ENCODE measurements around the gene MMADHC. TPM values are rescaled to one million over a fixed set of nuclear protein-coding genes. Genes with fewer than 3 reads are reported as not detected.

Gene MMADHC
- total RNA-seq, 1 experiment from 2014 or later: 135 TPM

DNA sequence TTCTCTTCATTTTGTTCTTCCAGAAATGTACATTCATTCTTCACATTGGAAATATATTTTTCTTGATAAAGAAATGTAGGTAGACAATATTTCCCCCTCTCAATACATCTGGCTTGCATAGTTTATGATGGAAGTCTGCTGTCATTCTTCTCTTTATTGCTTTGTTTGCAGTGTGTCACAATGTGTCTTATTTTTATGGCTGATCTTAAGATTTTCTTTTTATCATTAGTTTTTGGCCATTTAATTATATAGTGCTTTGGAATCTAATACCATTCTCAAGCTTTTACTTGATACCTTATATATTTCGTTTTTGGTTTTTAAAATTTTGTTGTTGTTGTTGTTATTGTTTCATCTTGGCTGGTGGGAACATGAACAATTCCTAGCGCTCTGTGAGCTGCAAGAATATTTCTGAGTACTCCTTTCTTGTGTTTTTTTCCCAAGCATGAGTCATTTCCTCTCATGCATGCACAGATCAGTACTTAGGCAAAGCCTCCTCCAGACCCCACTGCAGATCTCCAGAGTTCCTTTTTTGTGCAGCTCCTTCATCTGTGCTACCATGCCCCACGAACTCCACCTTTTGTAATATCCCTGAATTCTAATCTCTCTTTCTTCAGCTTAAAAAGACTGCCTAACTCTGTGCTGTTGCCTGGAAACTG, 13.7 kb upstream of the MMADHC start:
- no peak for DNase-seq
- Histone ChIP-seq H3K9me2 (ENCODE audit: insufficient read depth) (no peaks in the 10 kb centered on the region), H3K27me3 (ENCODE audit: insufficient read depth, low read depth) (no peaks in the 10 kb centered on the region), H3K4me1 (replicated peaks; ENCODE audit: insufficient read depth) (no peaks in the 10 kb centered on the region), H3K27ac (no peak overlapping the region), H3F3A (ENCODE audit: insufficient read depth, low read depth) (no peaks in the 10 kb centered on the region; the same call in 1 of the 2 replicates), H4K20me1 (ENCODE audit: insufficient read depth) (no peaks in the 10 kb centered on the region), H3K9me3 (ENCODE audit: insufficient read depth, low read depth) (no peaks in the 10 kb centered on the region), H3K79me2 (ENCODE audit: low read depth) (no peaks in the 10 kb centered on the region), H3K4me2 (no peak overlapping the region), H3K36me3 (ENCODE audit: low read depth) (no peaks in the 10 kb centered on the region), H2AFZ (no peak overlapping the region), H3K4me3 (no peak overlapping the region)
- TF ChIP-seq, protein P1, sequence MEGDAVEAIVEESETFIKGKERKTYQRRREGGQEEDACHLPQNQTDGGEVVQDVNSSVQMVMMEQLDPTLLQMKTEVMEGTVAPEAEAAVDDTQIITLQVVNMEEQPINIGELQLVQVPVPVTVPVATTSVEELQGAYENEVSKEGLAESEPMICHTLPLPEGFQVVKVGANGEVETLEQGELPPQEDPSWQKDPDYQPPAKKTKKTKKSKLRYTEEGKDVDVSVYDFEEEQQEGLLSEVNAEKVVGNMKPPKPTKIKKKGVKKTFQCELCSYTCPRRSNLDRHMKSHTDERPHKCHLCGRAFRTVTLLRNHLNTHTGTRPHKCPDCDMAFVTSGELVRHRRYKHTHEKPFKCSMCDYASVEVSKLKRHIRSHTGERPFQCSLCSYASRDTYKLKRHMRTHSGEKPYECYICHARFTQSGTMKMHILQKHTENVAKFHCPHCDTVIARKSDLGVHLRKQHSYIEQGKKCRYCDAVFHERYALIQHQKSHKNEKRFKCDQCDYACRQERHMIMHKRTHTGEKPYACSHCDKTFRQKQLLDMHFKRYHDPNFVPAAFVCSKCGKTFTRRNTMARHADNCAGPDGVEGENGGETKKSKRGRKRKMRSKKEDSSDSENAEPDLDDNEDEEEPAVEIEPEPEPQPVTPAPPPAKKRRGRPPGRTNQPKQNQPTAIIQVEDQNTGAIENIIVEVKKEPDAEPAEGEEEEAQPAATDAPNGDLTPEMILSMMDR (conservative IDR thresholded peaks at IDR 0.05): no peak
- no peak for TF ChIP-seq EZH2 (IDR thresholded peaks at IDR 0.05; ENCODE audit: low read depth)
- CTCF ChIA-PET: interaction anchor here (1.0 kb wide), 1 partner anchor 198 kb away, joined by 3 read pairs; no protein-coding TSS in a partner anchor
- POLR2A ChIA-PET (ENCODE audit: unreplicated experiment): no interaction called here
- BruUV-seq (replicated peaks): no TSS peak
- intact Hi-C loops (cut with micrococcal nuclease; ENCODE audit: unreplicated experiment): no loop called here

DNA sequence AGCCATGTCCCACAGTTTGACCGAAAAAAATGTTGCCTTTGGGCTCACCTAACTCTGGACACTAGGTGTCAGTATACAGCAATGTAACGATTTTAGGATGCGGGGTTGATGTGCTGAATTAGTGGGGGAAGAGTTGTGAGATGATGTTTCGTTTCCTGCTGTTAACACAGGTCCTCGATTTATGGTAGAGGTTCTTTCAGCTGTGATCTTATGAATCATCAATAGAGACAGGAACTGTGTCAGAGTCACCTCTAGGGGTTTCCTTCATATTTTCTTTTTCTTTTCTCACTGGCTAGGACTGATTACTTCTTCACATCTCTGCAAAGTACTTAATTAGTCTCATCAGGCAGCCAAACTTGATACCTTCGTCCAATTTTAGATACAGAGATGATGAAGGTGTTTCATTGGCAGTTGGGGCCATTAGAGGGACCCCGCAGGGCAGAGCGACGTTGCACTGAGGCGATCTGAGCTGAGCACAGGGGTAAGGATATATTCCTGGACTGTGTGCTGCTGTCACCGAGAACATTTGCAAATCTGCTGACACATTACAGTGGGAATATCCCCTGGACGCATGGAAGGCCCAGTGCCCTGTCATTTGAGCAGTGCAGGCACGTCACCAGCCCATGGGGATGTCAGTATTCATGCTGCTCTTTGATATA, 10.2 kb upstream of the MMADHC start:
- H3K4me3 ChIP-seq: no peak overlapping the region
- peaks cover 6% of the 10 kb centered on the region; the same call in 1 of the 2 replicates for H3K4me1 ChIP-seq (replicated peaks; ENCODE audit: insufficient read depth)
- no peaks in the 10 kb centered on the region; the same call in 1 of the 2 replicates for H3F3A ChIP-seq (ENCODE audit: insufficient read depth, low read depth)
- peak; percentile 50 to 65 for DNase-seq
- intact Hi-C loops (cut with micrococcal nuclease; ENCODE audit: unreplicated experiment): loop anchor here (1.0 to 5.0 kb wide), 13 partner anchors 117 to 1642 kb away; partner anchors contain the start of gene RND3
- H3K27me3 ChIP-seq (ENCODE audit: insufficient read depth, low read depth): no peaks in the 10 kb centered on the region
- POLR2A ChIA-PET (ENCODE audit: unreplicated experiment): interaction anchor here (0.6 kb wide), 1 partner anchor 458 kb away, joined by 3 read pairs; no protein-coding TSS in a partner anchor
- no peak overlapping the region for H3K27ac ChIP-seq
- CTCF ChIA-PET: interaction anchor here (0.5 to 0.8 kb wide), 2 partner anchors 1565 to 1842 kb away, joined by 3 read pairs; no protein-coding TSS in a partner anchor
- H3K36me3 ChIP-seq (ENCODE audit: low read depth): no peaks in the 10 kb centered on the region
- no TSS peak for BruUV-seq (replicated peaks)
- H3K9me3 ChIP-seq (ENCODE audit: insufficient read depth, low read depth): no peaks in the 10 kb centered on the region
- H2AFZ ChIP-seq: no peak overlapping the region
- TF ChIP-seq EZH2 (IDR thresholded peaks at IDR 0.05; ENCODE audit: low read depth): no peak
- TF ChIP-seq, protein P1 (conservative IDR thresholded peaks at IDR 0.05): peak; percentile 70
- no peaks in the 10 kb centered on the region for H3K9me2 ChIP-seq (ENCODE audit: insufficient read depth)
- no peaks in the 10 kb centered on the region for H3K79me2 ChIP-seq (ENCODE audit: low read depth)
- H4K20me1 ChIP-seq (ENCODE audit: insufficient read depth): no peaks in the 10 kb centered on the region
- H3K4me2 ChIP-seq: peak overlapping the region; percentile 24; the same call in 1 of the 2 replicates

DNA sequence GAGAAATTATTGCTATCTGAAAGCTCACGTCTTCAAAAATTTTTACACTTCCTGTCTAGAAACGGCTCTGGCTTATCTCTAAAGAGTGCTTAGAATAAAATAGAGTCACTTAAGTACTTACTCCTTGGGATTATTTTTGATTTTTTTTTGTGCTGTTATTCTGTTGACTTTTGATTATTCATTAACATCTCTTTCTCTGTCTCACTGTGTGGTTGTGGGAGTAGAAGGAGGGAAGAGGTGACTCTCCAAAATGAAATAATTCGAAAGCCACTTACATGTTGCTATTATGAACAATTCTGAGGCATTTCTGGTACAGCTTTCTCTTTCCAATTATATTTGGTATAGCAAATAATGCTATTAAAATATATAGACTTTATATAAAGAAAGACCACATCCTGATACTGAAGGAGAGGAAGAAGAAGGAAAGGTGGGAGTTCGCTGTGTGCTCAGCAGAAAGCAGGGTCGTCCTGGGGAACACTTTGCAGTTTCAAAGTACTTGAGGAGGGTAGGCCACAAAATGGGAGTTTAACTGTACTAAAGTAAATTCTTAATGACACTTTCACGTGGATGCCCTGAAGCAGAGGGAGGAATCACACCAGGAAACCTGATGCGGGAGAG, 9.6 kb upstream of the MMADHC start:
- H4K20me1 ChIP-seq (ENCODE audit: insufficient read depth): no peaks in the 10 kb centered on the region
- CTCF ChIA-PET: interaction anchor here (0.6 to 1.3 kb wide), 2 partner anchors 1374 to 1894 kb away, joined by 3 read pairs; no protein-coding TSS in a partner anchor
- H3K4me3 ChIP-seq: no peak overlapping the region
- BruUV-seq (replicated peaks): no TSS peak
- H3K9me2 ChIP-seq (ENCODE audit: insufficient read depth): no peaks in the 10 kb centered on the region
- H3K27ac ChIP-seq: no peak overlapping the region
- no peaks in the 10 kb centered on the region for H3K36me3 ChIP-seq (ENCODE audit: low read depth)
- peaks cover 6% of the 10 kb centered on the region; the same call in 1 of the 2 replicates for H3K4me1 ChIP-seq (replicated peaks; ENCODE audit: insufficient read depth)
- H3K9me3 ChIP-seq (ENCODE audit: insufficient read depth, low read depth): no peaks in the 10 kb centered on the region
- H3K27me3 ChIP-seq (ENCODE audit: insufficient read depth, low read depth): no peaks in the 10 kb centered on the region
- H2AFZ ChIP-seq: no peak overlapping the region
- no peaks in the 10 kb centered on the region; the same call in 1 of the 2 replicates for H3F3A ChIP-seq (ENCODE audit: insufficient read depth, low read depth)
- H3K79me2 ChIP-seq (ENCODE audit: low read depth): no peaks in the 10 kb centered on the region
- intact Hi-C loops (cut with micrococcal nuclease; ENCODE audit: unreplicated experiment): loop anchor here (1.0 to 5.0 kb wide), 13 partner anchors 118 to 1642 kb away; partner anchors contain the start of gene RND3
- no peak for DNase-seq
- TF ChIP-seq EZH2 (IDR thresholded peaks at IDR 0.05; ENCODE audit: low read depth): no peak
- TF ChIP-seq, protein P1 (conservative IDR thresholded peaks at IDR 0.05): no peak
- POLR2A ChIA-PET (ENCODE audit: unreplicated experiment): interaction anchor here (0.6 kb wide), 1 partner anchor 459 kb away, joined by 3 read pairs; no protein-coding TSS in a partner anchor
- no peak overlapping the region for H3K4me2 ChIP-seq

Data from PC-9 (cell line).